GM19455 (cell line): ENCODE results near the gene CALHM2.
"Not testable (repeated sequence)": the region's sequence is repeated elsewhere in the genome, so short reads cannot be mapped to it uniquely, and the experiment has no call there.

Experiments
- ATAC-seq: cut with Tn5 transposase; IDR thresholded peaks from one replicate; pipeline ENCODE4 v1.9.1; 2021; ENCODE audit not compliant: unreplicated experiment

Gene CALHM2

DNA sequence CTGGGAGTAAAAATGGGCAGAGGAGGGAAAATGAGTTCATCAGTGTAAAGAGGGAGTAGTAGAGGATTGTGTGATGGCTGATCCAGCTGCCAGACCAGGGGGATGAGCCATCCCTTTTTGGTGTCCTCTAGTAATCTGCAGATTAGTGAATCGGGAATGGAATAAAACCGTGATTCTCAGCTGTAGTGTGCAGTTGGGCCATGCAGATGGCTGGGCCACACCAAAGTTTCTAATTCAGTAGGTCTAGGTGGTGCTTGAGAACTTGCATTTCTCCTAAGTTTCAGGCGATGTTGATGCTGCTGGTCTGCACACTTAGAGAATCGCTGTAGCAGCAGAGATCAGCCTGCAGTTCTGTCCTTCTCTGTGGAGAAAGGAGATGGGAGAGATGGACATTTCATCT is 33.1 kb downstream of the CALHM2 start:
- no peak for ATAC-seq

GRCh38 chr10:103417601-103418000 is 34.6 kb downstream of the CALHM2 start:
- ATAC-seq: no peak

DNA sequence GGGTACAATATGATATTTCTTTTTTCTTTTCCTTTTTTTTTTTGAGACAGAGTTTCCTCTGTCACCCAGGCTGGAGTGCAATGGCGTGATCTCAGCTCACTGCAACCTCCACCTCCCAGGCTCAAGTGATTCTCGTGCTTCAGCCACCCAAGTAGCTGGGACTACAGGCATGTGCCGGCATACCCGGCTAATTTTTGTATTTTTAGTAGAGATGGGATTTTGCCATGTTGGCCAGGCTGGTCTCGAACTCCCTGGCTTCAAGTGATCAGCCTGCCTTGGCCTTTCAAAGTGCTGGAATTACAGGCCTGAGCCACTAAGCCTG is 35.1 kb downstream of the CALHM2 start:
- ATAC-seq: not testable (repeated sequence)

DNA sequence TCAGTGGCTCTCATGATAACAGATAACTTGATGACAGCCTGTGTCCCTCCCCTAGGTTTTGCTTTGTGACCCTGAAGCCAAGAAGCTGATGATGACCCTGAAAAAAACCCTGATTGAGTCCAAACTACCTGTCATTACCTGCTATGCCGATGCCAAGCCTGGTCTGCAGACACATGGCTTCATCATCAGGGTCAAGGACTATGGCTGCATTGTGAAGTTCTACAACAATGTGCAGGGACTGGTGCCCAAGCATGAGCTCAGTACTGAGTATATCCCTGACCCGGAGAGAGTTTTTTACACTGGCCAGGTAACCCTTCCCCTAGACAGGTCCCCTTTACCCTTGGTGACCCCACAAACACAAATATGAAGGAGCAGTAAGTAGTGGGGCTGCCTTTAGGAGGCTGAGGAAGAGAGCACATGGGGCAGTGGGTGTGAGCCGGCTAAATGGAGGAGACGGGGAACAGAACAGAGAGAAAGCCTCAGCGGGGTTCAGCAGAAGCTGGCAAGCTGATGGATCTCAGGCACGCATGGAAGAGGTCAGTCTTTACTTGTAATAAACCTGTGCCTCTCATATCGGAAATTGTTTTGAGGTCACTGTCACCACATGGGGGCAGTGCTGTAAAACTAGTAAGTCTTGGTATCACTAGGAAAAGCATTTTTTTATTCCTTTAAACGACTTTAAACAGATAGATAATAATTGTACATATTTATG is 35.6 kb downstream of the CALHM2 start:
- ATAC-seq: no peak

DNA sequence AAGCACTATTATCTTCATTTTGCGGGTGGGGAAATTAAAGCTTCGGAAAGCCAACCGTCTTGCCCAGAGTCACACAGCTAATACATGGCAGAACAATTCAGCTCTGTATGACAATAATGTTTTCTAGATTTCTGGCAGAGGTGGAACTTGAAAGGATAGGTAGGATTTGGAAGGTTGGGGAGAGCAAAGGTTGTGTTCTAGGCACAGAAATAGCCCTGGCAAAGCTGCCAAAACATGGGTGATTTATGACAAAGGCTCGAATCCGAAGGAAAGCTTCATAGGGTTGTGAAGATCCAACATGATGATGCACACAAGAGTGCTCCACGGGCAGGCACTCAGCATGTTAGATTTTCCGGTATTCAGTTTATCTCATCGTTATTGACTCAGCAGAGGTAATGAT is 36.6 kb downstream of the CALHM2 start:
- ATAC-seq: no peak

GRCh38 chr10:103413564-103413963 is 38.6 kb downstream of the CALHM2 start:
- no peak for ATAC-seq

GRCh38 chr10:103397191-103397825 is 54.9 kb downstream of the CALHM2 start:
- ATAC-seq: no peak

- no peak for ATAC-seq
Measured at GRCh38 chr10:103396789-103397087, 55.4 kb downstream of the CALHM2 start.
